ENCODE data around the gene SMCP. TPM values are rescaled to one million over a fixed set of nuclear protein-coding genes. Genes with fewer than 3 reads are reported as not detected.

Gene SMCP
- total and polyA plus RNA-seq, 2 donors (not counting 1 experiment from before 2014, with no cell fraction given): 0.12 to 0.17 TPM

- TF ChIP-seq EZH2 (IDR thresholded peaks at IDR 0.05; ENCODE audit: low read length, missing control alignments): no peak
- TF ChIP-seq, protein P1, sequence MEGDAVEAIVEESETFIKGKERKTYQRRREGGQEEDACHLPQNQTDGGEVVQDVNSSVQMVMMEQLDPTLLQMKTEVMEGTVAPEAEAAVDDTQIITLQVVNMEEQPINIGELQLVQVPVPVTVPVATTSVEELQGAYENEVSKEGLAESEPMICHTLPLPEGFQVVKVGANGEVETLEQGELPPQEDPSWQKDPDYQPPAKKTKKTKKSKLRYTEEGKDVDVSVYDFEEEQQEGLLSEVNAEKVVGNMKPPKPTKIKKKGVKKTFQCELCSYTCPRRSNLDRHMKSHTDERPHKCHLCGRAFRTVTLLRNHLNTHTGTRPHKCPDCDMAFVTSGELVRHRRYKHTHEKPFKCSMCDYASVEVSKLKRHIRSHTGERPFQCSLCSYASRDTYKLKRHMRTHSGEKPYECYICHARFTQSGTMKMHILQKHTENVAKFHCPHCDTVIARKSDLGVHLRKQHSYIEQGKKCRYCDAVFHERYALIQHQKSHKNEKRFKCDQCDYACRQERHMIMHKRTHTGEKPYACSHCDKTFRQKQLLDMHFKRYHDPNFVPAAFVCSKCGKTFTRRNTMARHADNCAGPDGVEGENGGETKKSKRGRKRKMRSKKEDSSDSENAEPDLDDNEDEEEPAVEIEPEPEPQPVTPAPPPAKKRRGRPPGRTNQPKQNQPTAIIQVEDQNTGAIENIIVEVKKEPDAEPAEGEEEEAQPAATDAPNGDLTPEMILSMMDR (conservative IDR thresholded peaks at IDR 0.05 in 1 of 2, IDR thresholded peaks at IDR 0.05 in 1 of 2; ENCODE audit: low read depth in 1 of 2, low read length in 2 of 2): no peak
- no peak for DNase-seq (ENCODE audit: low read depth in 2 of 2)
These were observed 22.5 kb upstream of the SMCP start for GRCh38 chr1:152855661-152856060.

GRCh38 chr1:152858062-152858461 lies 20.1 kb upstream of the SMCP start:
- Histone ChIP-seq H3K4me3 (replicated peaks in 1 of 4; ENCODE audit: control extremely low read depth in 1 of 4, insufficient read depth in 1 of 4, low read depth in 3 of 4, low read length in 4 of 4) (no peak overlapping the region), H4K20me1 (ENCODE audit: control insufficient read depth, extremely low read depth, insufficient read depth, low read length) (no peaks in the 10 kb centered on the region), H3K27ac (ENCODE audit: insufficient read depth, low read length) (no peak overlapping the region), H3K4me1 (ENCODE audit: control insufficient read depth, extremely low read depth, insufficient read depth, low read length) (no peaks in the 10 kb centered on the region), H3K36me3 (ENCODE audit: control insufficient read depth, insufficient read depth, low read length) (no peaks in the 10 kb centered on the region), H3K9me3 (ENCODE audit: control insufficient read depth, insufficient read depth, low read depth, low read length) (no peaks in the 10 kb centered on the region), H3K9ac (ENCODE audit: insufficient read depth, low read length) (no peak overlapping the region), H3K27me3 (ENCODE audit: control insufficient read depth, insufficient read depth, low read length) (no peaks in the 10 kb centered on the region), H3K79me2 (ENCODE audit: control insufficient read depth, insufficient read depth, low read length) (no peaks in the 10 kb centered on the region), H3K4me2 (ENCODE audit: extremely low read depth, insufficient read depth, low read length) (no peak overlapping the region), H2AFZ (ENCODE audit: low read length) (no peak overlapping the region)
- DNase-seq (ENCODE audit: low read depth in 2 of 2): no peak
- TF ChIP-seq, protein P1 (conservative IDR thresholded peaks at IDR 0.05 in 1 of 2, IDR thresholded peaks at IDR 0.05 in 1 of 2; ENCODE audit: low read depth in 1 of 2, low read length in 2 of 2): no peak

More at GRCh38 chr1:152855661-152856060, 22.5 kb upstream of the SMCP start:
- no peaks in the 10 kb centered on the region for H3K9me3 ChIP-seq (ENCODE audit: control insufficient read depth, insufficient read depth, low read depth, low read length)
- H4K20me1 ChIP-seq (ENCODE audit: control insufficient read depth, extremely low read depth, insufficient read depth, low read length): no peaks in the 10 kb centered on the region
- H3K4me3 ChIP-seq (replicated peaks in 1 of 4; ENCODE audit: control extremely low read depth in 1 of 4, insufficient read depth in 1 of 4, low read depth in 3 of 4, low read length in 4 of 4): no peak overlapping the region
- H3K27me3 ChIP-seq (ENCODE audit: control insufficient read depth, insufficient read depth, low read length): no peaks in the 10 kb centered on the region
- H2AFZ ChIP-seq (ENCODE audit: low read length): no peak overlapping the region
- H3K4me2 ChIP-seq (ENCODE audit: extremely low read depth, insufficient read depth, low read length): no peak overlapping the region
- H3K27ac ChIP-seq (ENCODE audit: insufficient read depth, low read length): no peak overlapping the region
- no peaks in the 10 kb centered on the region for H3K79me2 ChIP-seq (ENCODE audit: control insufficient read depth, insufficient read depth, low read length)
- H3K36me3 ChIP-seq (ENCODE audit: control insufficient read depth, insufficient read depth, low read length): no peaks in the 10 kb centered on the region
- no peaks in the 10 kb centered on the region for H3K4me1 ChIP-seq (ENCODE audit: control insufficient read depth, extremely low read depth, insufficient read depth, low read length)
- H3K9ac ChIP-seq (ENCODE audit: insufficient read depth, low read length): no peak overlapping the region

DNA sequence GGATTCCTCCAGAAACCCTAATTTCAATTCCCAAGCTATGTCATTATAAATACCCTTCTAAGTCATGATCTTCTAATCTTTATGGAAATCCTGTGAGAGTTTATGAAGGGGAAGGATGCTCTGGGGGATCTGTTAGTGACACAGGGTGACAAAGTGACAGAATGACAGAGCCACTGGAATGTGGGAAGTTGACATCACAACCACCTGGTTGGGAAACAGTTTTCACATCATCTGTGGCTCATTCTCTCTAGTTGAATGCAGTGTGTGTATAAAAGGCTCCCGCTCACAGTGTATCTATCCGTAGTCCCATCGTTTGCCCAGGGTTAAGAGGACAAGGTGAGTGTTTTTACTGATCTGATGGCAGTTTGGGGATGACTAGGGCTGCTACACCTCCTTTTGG lies 18.4 kb upstream of the SMCP start, which contains the start of gene LCE7A:
Gene LCE7A (plus strand): TSS at position 301 of the 400 bp plus-strand sequence. CDS start 702 bp downstream, outside the sequence.
- Histone ChIP-seq H3K79me2 (ENCODE audit: control insufficient read depth, insufficient read depth, low read length) (no peaks in the 10 kb centered on the region), H3K36me3 (ENCODE audit: control insufficient read depth, insufficient read depth, low read length) (no peaks in the 10 kb centered on the region), H3K9ac (ENCODE audit: insufficient read depth, low read length) (no peak within 1 kb of the TSS), H2AFZ (ENCODE audit: low read length) (no peak within 1 kb of the TSS), H3K4me1 (ENCODE audit: control insufficient read depth, extremely low read depth, insufficient read depth, low read length) (no peaks in the 10 kb centered on the region), H3K4me3 (replicated peaks in 1 of 4; ENCODE audit: control extremely low read depth in 1 of 4, insufficient read depth in 1 of 4, low read depth in 3 of 4, low read length in 4 of 4) (no peak within 1 kb of the TSS), H3K27me3 (ENCODE audit: control insufficient read depth, insufficient read depth, low read length) (no peaks in the 10 kb centered on the region), H3K4me2 (ENCODE audit: extremely low read depth, insufficient read depth, low read length) (no peak within 1 kb of the TSS), H4K20me1 (ENCODE audit: control insufficient read depth, extremely low read depth, insufficient read depth, low read length) (no peaks in the 10 kb centered on the region), H3K9me3 (ENCODE audit: control insufficient read depth, insufficient read depth, low read depth, low read length) (no peaks in the 10 kb centered on the region), H3K27ac (ENCODE audit: insufficient read depth, low read length) (no peak within 1 kb of the TSS)
- DNase-seq (ENCODE audit: low read depth in 2 of 2): no peak
- TF ChIP-seq, protein P1 (conservative IDR thresholded peaks at IDR 0.05 in 1 of 2, IDR thresholded peaks at IDR 0.05 in 1 of 2; ENCODE audit: low read depth in 1 of 2, low read length in 2 of 2): no peak
- no peak for TF ChIP-seq EZH2 (IDR thresholded peaks at IDR 0.05; ENCODE audit: low read length, missing control alignments)
